ENCODE measurements around the gene ZNF749. TPM values are rescaled to one million over a fixed set of nuclear protein-coding genes. Genes with fewer than 3 reads are reported as not detected.
"Not testable (repeated sequence)": the region's sequence is repeated elsewhere in the genome, so short reads cannot be mapped to it uniquely, and the experiment has no call there.

The ZNF749 gene
- polyA plus RNA-seq, 3 donors = 1.8 to 7.4 (median 7.0) TPM

DNA sequence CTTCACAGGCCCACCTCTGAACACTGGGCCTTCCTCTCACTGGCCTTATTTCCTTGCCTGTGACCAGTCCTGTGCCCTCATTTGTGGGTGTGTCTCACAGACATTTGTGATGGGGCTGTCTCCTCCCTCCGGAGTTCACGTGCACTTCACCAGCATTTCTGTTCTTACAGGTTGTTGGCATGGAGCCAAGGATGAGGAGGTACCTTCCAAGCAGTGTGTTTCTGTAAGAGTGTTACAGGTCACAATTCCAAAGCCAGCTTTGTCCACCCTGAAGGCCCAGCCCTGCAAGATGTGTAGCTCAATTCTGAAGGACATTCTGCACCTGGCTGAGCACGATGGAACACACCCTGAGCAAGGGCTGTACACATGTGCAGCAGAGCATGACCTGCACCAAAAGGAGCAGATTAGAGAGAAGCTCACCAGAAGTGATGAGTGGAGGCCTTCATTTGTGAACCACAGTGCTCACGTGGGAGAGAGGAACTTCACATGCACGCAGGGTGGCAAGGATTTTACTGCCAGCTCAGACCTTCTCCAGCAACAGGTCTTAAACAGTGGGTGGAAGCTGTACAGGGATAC is 8.1 kb downstream of the ZNF749 start:
- 73 to 86% (median 78%) methylated on average over 5 of the region's 5 CpGs for WGBS, 3 donors
- no peak overlapping the region for H3K27ac ChIP-seq (ENCODE audit: low read depth, low read length)

GRCh38 chr19:57452307-57452706 is 17.2 kb downstream of the ZNF749 start:
- H3K27ac ChIP-seq (ENCODE audit: low read depth, low read length) = no peak overlapping the region
- 89 to 97% (median 95%) methylated on average over 3 of the region's 3 CpGs for WGBS, 3 donors

DNA sequence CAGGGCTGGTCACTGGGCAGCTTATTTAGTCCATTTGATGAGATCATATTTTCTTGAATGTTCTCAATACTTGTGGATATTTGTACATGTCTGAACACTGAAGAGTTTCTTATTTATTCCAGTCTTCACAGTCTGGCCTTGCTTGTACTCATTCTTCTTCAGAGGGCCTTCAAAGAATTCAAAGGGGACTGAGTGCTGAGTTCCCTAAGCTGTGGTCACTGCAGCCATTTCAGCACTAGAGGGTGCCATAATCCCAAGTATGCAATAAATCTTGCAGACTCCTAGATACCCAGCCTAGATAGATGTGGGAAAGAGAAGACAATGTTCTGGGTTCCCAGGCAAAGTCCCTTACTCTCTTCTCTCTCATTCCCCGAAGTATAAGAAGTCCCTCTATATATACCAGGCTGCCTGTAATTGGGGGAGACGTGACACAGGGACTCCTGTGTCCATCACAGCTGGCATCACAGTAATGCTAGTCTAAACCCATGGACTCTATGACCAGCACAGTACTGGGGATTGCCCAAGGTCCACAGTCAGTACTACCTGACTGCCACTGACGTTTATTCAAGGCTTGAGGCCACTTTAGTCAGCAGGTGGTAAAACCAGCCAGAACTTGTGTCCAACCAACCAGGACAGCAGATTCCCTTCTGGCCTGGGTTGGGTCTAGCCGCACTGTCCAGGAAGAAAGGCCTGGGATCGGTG is 30.7 kb downstream of the ZNF749 start:
- 70 to 82% (median 73%) methylated on average over 5 of the region's 5 CpGs for WGBS, 3 donors
- H3K27ac ChIP-seq (ENCODE audit: low read depth, low read length) = no peak overlapping the region

- 96 to 99% (median 98%) methylated on average over 5 of the region's 5 CpGs for WGBS, 3 donors
- no peak overlapping the region for H3K27ac ChIP-seq (ENCODE audit: low read depth, low read length)
Measured at GRCh38 chr19:57466489-57466888, 31.4 kb downstream of the ZNF749 start.

GRCh38 chr19:57473646-57474045 is 38.5 kb downstream of the ZNF749 start:
- no peak overlapping the region for H3K27ac ChIP-seq (ENCODE audit: low read depth, low read length)
- 97 to 98% (median 97%) methylated on average over 4 of the region's 4 CpGs for WGBS, 3 donors

- 7 to 9% (median 8%) methylated on average over 38 of the region's 38 CpGs for WGBS, 3 donors
- H3K27ac ChIP-seq (ENCODE audit: low read depth, low read length) = no peak within 1 kb of the TSS
Measured at GRCh38 chr19:57477191-57478008, 42.3 kb downstream of the ZNF749 start, which contains the start of gene ZNF772. Gene ZNF772, minus strand, starts transcription at chr19:57477566. Its CDS starts 257 bp downstream, at chr19:57477309.

DNA sequence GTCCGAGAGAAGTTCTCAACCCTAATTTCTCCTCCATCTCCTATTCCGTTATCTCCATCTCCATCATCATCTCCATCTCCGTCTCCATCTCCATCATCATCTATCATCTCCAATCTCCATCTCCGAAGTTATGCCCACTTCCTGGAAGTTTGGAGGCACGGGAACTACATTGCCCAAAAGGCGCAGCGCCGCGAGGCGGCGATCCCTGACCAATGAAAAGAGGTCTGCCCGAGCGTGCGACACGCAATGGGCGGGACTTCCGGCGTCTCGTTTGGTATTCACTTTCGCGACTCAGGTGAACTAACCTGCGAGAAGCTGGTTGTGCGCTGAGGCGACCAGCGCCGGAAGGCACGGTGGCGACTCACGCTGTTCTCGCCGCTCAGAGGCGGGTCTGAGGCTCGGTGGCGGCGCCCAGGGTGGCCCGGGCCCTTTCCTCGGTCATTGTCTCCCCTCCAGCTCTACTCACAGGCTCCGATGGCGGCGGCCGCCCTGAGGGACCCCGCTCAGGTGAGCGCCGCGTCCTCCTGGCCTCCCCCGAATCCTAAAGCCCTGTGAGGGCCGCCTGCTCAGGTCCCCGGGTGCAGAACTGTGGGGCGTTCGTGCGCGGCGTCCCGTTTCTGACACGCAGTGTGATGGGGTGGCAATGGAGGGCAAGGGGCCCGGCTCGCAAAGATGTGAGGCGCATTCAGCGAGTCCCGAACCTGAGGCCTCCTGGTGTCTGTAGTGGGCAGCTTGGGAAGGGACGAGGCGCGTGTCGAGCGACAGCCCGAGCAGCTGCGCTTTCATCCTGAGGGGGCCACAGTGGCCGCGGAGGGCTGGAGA is 52.6 kb downstream of the ZNF749 start, which contains the start of gene ZNF419:
TSS of gene ZNF419 (plus strand) at position 274 of the 822 bp plus-strand sequence. CDS start at position 475, 201 bp downstream.
- WGBS, 3 donors = 1 to 2% (median 1%) methylated on average over 53 to 57 of the region's 69 CpGs
- H3K27ac ChIP-seq (ENCODE audit: low read depth, low read length) = not testable (repeated sequence)

DNA sequence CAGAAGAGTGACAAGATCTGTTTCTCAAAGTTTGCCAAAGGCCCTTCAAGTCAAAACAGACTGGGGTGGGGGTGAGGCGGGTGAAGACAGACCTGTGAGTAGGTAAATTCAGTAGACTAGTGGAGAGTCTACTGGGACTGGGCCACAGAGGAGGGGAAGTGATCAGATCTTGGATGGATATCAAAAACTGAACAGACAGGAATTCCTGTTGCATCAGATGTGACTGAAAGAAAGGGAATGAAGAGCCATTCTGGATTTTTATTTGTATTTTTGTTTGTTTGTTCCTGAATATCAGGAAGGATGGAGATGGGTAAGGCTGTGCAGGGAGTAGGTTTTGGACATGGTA is 53.1 kb downstream of the ZNF749 start:
- not testable (repeated sequence) for H3K27ac ChIP-seq (ENCODE audit: low read depth, low read length)
- WGBS, 3 donors = no CpG with 5 or more reads among the region's 1 CpG

Other genes starting within 250 kb of the ZNF749 start
- 10 to 100 TPM in 1 of 3 donors, 1 to 10 TPM in 2; 2.7 to 12.6 (median 4.6) TPM for gene ZNF264, start 243.8 kb upstream of the ZNF749 start, polyA plus RNA-seq
- 1 to 10 TPM in 1 of 3 donors, under 1 TPM in 2; 0.36 to 2.0 (median 0.94) TPM for gene AURKC, start 204.3 kb upstream of the ZNF749 start, polyA plus RNA-seq
- gene ZNF805, start 194.7 kb upstream of the ZNF749 start, polyA plus RNA-seq = 1 to 10 TPM in 2 of 3 donors, under 1 TPM in 1; 0.90 to 1.4 (median 1.1) TPM
- 1 to 10 TPM in 2 of 3 donors, under 1 TPM in 1; 0.39 to 3.0 (median 1.9) TPM for gene ZNF460, start 154.8 kb upstream of the ZNF749 start, polyA plus RNA-seq
- gene ZNF543, start 114.9 kb upstream of the ZNF749 start, polyA plus RNA-seq = 1 to 10 TPM in 1 of 3 donors, under 1 TPM in 2; 0.63 to 1.6 (median 0.97) TPM
- gene ZNF304, start 84.1 kb upstream of the ZNF749 start, polyA plus RNA-seq = 1 to 10 TPM; 1.7 to 2.3 (median 1.8) TPM
- gene TRAPPC2B, start 71.8 kb upstream of the ZNF749 start, polyA plus RNA-seq = 10 to 100 TPM in 2 of 3 donors, 1 to 10 TPM in 1; 8.9 to 23.1 (median 14.0) TPM
- gene ZNF547, start 71.8 kb upstream of the ZNF749 start, polyA plus RNA-seq = 1 to 10 TPM in 1 of 3 donors, under 1 TPM in 2; 0.54 to 1.1 (median 0.72) TPM
- gene ZNF548, start 45.5 kb upstream of the ZNF749 start, polyA plus RNA-seq = 1 to 10 TPM; 3.9 to 6.1 (median 6.1) TPM
- 1 to 10 TPM; 2.0 to 3.1 (median 2.2) TPM for gene ZNF17, start 24.2 kb upstream of the ZNF749 start, polyA plus RNA-seq
- gene VN1R1, start 21.8 kb downstream of the ZNF749 start, polyA plus RNA-seq = under 1 TPM in 2 of 3 donors, not detected in 1; 0.16 to 0.23 TPM
- gene ZNF772, start 42.2 kb downstream of the ZNF749 start, polyA plus RNA-seq = 1 to 10 TPM; 1.1 to 2.1 (median 1.8) TPM
- 1 to 10 TPM; 2.8 to 3.6 (median 3.0) TPM for gene ZNF419, start 52.4 kb downstream of the ZNF749 start, polyA plus RNA-seq
- 1 to 10 TPM; 2.1 to 3.3 (median 3.2) TPM for gene ZNF773, start 64.6 kb downstream of the ZNF749 start, polyA plus RNA-seq
- 1 to 10 TPM; 1.2 to 1.9 (median 1.3) TPM for gene ZNF549, start 92.0 kb downstream of the ZNF749 start, polyA plus RNA-seq
- 1 to 10 TPM; 1.5 to 3.2 (median 2.6) TPM for gene ZNF550, start 124.5 kb downstream of the ZNF749 start, polyA plus RNA-seq
- gene ZNF416, start 143.6 kb downstream of the ZNF749 start, polyA plus RNA-seq = 1 to 10 TPM in 2 of 3 donors, under 1 TPM in 1; 0.90 to 2.0 (median 1.2) TPM
- gene ZIK1, start 148.8 kb downstream of the ZNF749 start, polyA plus RNA-seq = 1 to 10 TPM in 2 of 3 donors, under 1 TPM in 1; 0.45 to 1.3 (median 1.2) TPM
- 1 to 10 TPM in 2 of 3 donors, under 1 TPM in 1; 0.94 to 1.9 (median 1.0) TPM for gene ZNF530, start 164.6 kb downstream of the ZNF749 start, polyA plus RNA-seq
- 1 to 10 TPM; 3.3 to 7.0 (median 4.7) TPM for gene ZNF134, start 178.9 kb downstream of the ZNF749 start, polyA plus RNA-seq
- gene ZNF211, start 197.8 kb downstream of the ZNF749 start, polyA plus RNA-seq = 1 to 10 TPM; 2.9 to 4.7 (median 3.7) TPM
- under 1 TPM in 2 of 3 donors, not detected in 1; 0.04 to 0.67 TPM for gene ZSCAN4, start 233.6 kb downstream of the ZNF749 start, polyA plus RNA-seq
- gene ZNF551, start 246.7 kb downstream of the ZNF749 start, polyA plus RNA-seq = 1 to 10 TPM; 1.7 to 3.4 (median 2.8) TPM

Measured in adipose tissue (tissue), 3 donors.